Inferior parietal cortex (tissue), 1 donor: ENCODE results near the gene PHACTR1.

Source experiments
- DNase-seq: peaks from one replicate; pipeline ENCODE4 v3.0.0-alpha.2; 2016; ENCODE audit errors: extremely low spot score

The PHACTR1 gene

DNA sequence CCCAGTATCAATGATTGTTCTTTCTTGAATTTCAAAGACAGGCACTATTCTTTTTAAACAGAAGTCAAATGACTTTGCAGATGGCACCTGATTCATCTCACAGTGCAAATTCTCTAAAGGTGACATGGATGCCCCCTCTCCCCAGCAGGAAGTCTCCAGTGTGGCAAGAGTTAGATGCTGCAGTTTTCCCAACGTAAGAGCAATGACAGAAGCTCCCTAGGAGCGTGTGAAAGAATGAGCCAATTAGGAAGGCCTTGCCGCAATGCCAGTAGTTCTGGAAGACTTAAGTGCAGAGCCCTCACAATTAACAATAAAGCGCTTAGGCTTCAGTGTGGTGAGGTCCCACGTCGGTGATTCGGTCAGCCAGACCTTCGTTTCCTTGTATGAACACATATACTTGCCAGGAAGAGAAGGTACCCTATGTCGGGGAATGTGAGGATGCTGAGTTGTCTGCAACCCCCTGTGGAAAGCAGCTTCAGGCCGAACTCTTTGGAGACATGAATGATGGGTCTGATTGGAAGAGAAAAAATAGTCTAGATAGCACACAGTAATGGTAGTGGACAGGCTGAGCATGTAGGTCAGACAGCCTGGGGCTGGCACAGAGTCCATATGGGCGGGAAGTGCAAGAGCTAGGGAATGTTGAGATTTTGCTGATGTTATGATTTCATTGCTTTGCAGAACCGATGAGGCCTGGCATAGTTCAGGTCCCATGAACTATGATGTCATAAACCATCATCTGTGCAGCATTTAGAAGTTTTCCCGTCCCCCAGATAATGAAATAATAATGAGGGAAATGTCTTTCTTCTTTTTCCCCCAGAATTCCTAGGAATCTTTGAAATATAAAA is 132.6 kb downstream of the PHACTR1 start:
- no peak for DNase-seq

DNA sequence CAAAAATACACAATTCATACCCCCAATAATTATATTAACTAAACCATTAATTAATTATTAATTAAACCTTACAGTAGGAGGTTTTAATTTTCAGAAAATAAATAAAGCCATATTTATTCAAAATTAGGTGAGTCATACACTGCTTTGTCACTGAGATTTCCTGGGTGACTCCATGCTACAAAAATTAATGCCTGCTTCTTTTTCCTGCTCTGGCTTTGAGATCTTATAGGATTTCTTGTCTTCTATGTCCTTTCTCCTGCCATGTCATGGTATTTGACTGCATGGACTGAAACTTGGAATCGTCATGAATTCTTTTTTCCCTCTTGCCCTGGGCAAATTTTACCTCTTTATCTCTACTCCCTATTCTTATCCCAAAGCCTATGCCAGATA is 133.2 kb downstream of the PHACTR1 start:
- no peak for DNase-seq

DNA sequence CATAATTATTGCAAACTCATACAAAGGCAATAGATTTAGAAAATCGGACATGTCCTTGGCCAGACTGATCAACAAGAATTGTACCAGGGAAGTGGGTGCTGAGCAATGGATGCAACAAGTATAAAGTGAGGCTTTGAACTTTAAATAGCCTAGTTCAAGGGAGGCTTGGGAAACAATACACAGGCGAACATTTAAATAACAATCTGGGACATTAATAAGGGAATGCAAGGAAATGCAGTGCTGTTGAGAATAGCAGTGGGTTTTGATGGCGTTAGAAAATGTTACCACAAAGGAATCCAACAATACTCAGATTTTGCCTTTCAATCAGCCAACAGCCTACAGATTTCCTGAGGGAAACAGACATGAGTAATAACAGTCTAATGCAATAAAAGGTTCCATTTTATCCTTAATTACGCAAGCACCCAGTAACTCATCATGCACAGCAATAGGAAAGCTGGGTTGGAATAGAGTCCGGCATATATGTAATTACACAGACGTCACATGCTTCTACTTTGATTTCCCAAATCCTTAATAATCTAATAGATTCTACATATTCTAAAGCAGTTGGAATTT is 134.6 kb downstream of the PHACTR1 start:
- no peak for DNase-seq

DNA sequence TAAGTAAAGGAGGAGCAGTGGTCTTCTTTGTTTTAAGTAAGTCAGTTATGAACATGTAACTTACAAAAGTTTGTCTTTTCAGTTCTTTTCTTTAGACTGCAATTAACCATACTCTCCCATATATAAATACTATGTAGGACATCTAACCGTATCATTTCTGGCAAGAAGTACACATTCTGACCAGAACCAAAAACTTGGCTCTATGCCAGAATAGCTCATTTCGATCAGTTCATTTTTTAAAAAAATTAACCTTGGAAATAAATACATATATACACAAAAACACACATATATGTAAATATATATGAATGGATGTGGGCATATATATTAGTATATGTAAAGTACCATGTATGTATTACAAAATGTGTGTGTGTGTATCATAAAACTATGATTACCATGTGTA is 145.0 kb downstream of the PHACTR1 start:
- no peak for DNase-seq

DNA sequence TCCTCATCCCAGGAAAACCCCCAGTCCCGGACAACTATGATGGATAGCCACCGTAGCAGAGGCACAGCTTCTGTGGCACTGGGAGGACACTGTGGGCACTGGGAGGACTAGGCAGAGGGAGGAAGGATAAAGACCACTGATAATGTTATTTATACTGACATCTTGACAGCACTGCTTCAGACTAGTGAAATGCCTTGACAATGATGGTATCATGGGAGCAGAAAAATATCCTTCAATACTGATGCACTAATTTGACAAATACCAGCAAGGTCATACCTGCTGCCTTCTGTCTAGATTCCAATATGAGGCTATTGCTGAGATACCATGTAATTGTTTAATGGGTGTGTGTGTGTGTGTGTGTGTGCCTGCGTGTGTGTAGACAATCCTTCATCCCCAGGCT is 148.6 kb downstream of the PHACTR1 start:
- DNase-seq: no peak

DNA sequence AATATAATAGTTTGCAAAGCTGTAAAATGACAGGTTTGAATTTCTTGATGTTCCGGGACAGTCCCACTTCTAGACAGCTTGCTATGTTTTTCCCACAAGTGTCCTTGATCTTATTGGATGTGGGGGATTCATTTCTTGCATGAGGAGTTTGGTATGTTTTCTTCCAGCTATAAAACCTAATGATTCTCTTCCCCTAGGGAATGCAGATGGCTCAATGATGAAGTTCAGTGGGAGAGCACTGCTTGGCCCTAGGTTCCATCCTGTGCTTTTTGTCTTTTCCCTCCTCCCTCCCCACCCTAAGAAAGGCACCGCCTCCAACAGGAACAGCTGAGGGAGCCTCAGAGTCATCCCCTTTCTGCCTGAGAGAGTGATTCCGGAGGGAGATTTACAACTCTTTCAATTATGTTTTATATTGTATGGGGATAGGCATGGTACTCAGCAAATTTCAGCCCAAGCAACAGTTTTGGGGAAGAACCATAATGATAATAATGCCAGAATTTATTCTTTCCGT is 149.2 kb downstream of the PHACTR1 start:
- no peak for DNase-seq

DNA sequence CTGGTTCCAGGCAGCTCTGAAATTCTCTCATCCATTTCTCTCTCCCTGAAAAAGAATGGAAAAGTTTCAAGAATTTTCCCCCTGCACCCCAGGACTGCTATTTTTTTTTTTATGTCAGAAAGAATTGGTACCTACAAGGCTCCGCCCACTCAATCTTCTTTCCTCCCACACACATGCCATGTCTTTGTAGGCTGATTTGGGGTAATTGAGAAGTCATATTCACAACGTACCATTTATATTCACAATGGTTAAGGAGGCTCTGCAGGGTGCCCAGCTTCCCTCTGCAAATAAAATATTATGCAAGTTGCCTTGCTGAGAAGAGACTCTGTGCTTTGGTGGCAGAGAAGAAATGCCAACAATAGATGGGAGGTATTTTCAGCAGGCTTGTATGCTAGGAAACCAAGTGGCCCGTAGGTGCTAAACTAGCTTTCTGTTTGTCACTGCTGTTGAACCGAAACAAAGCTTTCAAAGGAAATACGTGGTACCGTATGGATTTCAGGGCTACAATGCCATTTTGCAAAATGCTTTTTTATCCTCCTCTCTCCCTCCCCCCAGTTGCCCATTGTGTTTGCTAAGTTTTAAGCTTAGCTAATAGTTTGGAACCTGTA is 150.0 kb downstream of the PHACTR1 start:
- DNase-seq: no peak

DNA sequence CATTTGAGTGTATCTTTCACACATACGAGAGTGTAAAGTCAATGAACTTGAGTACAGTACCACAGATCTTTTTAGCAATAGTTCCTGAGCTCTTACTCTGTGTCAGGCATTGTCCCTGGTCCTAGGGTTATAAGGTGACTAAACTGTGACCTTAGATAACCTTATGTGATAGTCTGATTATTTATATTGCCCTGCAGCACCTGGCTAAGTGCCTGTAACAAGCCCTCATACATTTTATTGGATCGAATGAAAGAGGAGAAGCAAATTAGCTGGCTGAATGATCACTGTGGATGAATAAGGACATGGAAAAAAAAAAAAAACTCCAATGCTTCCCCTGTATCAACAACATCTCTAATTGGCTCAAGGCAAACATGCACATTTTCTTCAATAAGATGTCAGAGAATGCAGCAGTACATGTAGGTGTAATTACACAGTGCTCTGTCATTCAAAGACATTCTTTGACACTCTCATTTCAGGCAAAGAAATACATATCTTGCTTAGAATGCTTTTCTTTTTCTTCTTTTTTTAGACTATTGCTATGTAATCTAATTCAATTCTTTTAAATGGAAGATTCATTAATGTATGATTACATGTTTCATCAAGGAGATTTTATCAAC is 153.4 kb downstream of the PHACTR1 start:
- DNase-seq: no peak

DNA sequence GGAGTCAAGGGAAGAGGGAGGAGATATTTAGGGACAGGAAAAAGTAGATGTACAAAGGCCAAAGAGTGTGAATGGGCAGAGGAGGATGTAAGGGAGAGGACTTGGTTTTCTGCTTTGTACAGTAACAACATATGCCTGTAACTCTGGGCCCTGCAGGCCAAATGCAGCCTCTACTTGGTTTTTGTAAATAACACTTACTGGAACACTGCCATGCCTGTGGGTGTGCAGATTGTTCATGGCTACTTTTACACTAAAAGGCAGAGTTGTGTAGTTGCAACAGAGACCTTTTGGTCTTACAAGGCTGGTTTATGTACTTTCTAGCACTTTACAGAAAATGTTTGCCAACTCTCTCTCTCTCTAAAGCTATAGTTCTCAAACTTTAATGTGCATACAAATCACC is 157.1 kb downstream of the PHACTR1 start:
- no peak for DNase-seq

DNA sequence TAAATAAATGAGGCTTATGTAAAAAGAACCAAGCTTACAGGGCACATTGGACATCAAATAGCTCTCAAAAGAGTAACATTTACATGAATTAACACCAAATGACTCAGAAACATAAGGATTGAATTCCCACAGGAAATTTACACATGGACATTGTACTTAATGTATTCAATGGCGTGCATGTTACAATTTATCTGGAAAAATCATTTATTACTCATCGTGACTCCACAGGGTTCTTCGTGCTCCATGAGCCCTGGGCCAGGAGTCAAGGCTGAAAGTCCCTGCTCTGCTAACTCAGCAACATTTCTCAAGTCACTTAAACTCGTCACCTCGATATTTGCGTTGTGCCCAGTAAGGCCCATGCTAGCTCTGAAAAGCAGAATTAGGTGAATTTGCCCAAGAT is 158.5 kb downstream of the PHACTR1 start:
- DNase-seq: no peak

DNA sequence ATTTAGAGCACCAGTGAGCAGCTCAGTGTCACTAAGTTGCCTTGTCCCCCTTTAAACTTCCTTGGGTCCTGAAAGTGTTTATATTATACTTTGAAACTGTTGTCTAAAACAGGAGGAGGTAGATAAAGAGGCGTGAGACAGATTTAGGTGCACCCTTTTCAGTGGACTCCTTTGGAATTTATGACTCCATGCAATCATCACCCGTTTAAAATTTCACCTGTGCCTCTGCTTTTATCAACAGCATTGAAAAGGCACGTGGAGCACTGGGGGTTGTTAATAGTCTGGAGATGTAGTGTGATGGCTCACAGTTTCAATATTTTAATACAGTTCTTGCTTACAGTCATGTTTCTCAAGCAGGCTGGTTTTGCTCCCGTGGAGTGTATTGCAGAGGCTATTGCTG is 162.2 kb downstream of the PHACTR1 start:
- DNase-seq: no peak

DNA sequence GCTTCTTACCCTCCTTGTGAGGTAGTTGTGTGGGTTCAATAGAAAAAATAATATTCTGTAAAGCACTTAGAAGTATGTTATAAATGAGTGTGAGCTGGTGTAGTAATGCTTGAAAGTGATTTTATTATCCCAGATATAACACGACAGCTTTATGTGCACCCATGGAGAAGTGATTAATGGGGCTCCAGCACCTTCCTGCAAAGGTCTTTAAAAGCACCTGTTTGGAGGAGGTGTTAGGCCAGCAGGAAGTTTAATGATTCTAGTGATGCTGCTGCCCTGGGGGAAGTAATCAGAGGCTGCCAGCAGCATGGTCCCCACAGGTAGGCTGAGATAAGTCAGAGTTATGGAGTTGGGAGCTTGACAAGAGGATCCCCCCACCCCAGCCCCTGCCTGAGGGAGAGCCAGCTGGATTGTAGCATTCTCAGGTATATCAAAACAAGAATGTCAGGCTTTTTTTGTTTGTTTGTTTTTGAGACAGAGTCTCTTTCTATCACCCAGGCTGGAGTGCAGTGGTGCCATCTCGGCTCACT is 166.3 kb downstream of the PHACTR1 start:
- no peak for DNase-seq

DNA sequence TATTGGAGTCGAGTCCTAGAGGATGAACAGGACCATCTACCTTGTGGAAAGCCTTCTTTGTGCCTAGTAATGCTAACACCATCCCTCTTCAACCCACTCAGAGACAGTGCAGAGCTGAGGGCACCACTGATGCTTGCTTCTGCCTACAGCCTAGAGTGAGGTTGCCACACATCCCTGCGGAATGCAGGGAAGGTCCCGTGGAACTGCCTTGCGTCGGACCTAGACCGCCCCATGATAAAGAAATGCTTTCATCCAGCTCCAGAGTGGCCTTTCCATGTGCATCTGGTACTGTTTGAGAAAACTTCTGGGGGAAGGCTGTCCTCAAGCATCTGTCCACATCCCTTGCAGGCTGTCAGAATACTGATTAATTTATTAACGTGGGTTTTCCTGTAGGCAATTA is 168.4 kb downstream of the PHACTR1 start:
- no peak for DNase-seq

DNA sequence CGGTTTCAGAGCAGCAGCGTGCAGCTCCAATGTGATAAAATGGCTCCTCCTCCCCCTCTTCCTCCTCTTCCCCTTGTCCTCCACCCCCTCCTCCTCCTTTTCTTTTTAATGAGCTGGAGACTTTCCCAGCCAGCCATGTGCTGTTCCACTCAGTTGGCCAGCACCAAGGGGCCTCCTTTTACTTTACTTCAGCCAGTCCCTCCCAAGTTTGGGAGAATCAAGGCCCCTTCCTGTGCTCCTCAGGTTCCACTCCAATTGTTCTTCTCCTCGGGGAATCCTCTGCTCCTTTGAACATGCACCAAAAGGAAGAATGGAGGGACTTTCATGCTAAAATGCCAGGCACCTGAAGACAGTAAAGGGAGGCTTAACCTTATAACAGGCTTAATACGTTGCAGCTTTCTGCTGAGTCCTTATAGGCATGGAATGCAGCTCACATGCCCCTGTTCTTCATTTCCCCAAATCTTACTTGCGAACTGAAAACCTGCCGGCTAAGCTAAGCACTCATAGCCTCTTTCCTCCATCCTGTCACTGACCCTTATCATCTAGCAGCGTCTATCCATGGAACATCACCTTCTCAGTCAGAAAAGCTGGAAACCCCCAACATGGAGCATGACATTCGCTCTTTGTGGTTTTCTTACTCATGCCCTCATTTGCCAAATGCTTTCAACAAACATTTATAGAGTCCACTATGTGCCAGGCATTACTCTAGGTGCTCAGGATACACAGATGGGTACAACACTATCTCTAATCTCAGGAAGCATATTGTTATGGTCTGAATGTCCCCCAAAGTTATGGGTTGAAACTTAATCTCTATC is 170.6 kb downstream of the PHACTR1 start:
- DNase-seq: no peak

DNA sequence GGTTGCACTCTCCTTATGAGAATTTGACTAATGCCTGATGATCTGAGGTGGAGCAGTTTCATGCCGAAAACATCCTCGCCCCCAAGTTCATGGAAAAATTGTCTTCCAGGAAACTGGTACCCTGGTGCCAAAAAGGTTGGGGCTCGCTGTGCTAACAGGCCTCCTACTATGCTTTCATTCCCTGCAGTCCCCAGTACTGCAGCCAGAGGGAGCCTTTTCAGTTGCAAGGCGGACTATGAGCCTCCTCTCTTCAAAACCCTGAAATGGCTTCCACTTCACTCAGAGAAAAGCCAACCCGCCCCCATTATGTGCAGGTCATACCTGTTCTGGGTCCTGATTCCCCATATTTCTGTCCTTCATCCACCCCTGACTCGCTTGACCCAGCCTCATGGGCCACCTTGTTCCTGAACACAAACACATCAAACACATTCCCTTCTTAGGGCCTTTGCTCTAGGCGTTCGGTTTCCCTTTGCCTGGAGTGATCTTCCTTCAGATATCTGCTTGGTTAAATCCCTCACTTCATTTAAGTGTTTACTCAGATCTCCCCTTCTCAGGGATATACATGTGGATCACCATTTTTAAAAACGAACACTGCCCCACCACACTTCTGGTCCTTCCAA is 173.7 kb downstream of the PHACTR1 start:
- no peak for DNase-seq

DNA sequence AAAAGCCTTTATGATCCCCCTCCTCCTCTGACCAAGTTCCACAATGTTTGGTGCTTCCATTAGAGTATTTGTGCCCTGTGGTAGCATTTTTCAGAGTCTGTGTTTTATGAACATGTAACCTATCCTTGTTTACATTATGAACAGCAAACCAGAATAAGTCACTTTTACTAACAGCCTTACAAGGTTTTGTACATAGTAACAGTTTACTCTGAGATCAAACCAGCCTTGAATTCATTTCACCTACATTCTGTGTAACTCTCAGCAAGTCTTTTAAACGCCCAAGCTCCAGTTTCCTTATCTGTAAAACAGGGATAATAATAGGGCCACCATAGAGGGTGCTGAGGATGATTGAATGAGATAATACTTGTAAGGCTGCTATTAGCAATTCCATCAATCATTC is 175.0 kb downstream of the PHACTR1 start:
- no peak for DNase-seq

DNA sequence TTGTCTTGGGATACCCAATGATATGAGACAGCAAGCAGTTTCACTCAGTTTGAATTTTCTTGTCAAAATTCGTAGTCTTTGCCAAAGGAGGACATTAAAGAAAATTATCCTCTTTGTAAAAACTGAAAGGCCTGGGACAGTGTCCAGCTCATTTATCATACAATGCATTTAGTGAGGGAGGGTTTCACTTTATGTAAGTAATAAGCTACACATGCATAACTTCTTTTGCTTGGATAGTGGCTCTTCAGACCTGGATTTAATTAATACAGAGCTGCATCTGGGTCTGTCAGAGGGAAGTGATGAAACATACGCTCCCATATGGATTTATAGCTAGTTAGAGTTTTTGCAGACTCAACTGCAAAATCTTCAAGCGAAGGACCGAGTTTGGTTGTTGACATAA is 175.6 kb downstream of the PHACTR1 start:
- DNase-seq: no peak

DNA sequence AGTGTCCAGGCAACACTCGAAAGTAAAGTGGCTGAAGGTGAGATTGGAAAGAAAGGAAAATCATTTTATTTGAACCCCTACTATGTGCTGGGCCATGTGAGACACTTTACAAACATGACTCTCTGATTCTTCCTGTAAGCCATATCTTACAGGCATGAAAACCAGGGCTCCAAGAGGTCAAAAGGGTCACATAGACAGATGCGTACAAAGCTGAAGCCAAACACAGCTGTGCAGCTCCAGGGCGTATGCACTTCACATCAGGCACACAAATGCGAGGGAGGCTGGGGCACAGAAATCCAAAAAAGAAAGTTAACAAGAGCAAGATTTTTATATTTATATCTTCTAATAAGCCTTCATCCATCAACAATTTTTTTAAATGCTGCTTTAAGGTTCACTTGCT is 176.5 kb downstream of the PHACTR1 start:
- DNase-seq: no peak

DNA sequence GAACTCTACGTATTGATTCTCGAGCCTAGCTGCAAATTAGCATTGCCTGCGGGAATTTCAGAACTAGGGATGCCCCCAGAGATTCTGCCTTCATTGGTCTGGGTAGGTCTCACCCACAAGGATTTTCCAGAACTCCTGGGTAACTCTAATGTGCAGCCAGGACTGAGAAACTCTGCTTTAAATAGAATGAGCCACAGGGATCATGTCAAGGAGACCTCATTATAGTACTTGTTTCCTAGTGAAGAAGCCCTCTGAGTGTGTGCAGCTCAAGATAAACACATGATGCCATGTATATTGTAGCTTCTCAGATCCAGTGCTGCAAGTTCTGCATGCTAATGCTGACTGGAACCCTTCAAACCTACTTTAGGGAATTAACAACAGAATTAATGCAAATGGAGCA is 179.2 kb downstream of the PHACTR1 start:
- no peak for DNase-seq

DNA sequence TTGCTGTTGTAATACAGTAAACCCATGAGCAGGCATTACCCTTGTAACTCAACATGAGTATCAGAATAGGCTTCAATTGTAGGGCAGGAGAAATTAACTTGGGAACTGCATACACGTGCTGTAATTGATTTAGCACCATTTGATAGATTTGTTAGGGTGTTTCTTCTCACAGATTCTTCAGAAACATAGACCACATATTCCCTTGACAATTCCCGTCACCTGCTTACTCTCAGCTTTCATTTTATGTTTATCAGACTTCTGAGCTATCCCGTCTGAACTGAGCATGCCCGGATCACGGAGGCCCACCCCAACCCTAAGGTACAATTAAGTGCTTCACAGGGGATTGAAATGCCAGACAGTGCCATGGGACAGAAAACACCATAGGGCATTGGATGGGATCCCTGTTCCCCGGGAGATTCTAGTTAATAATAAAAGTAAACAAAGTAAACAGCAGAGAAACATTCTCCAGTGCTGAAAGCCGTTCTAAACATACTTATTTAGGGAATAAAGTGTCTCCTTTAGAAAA is 179.7 kb downstream of the PHACTR1 start:
- DNase-seq: no peak

DNA sequence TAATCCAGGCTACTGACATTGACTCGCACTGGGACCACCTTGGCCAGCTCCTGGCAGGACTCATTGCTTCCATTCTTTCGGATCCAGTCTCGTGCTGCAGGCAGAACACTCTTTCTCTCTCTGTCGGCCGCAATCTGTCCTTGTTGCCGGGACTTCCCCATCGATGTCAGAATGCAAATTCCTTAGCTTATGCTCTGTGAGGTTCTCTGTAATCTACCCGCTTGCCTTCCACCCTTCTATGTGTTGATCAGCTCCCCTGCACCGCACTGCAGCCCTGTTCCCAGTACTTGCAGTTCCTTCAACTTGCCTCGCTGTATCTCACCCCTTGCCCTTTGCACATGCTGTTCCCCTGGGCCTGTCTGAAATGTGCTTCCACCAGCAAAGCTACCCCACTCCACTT is 182.0 kb downstream of the PHACTR1 start:
- DNase-seq: no peak
